ENCODE results near the gene PRPF8.

DNA sequence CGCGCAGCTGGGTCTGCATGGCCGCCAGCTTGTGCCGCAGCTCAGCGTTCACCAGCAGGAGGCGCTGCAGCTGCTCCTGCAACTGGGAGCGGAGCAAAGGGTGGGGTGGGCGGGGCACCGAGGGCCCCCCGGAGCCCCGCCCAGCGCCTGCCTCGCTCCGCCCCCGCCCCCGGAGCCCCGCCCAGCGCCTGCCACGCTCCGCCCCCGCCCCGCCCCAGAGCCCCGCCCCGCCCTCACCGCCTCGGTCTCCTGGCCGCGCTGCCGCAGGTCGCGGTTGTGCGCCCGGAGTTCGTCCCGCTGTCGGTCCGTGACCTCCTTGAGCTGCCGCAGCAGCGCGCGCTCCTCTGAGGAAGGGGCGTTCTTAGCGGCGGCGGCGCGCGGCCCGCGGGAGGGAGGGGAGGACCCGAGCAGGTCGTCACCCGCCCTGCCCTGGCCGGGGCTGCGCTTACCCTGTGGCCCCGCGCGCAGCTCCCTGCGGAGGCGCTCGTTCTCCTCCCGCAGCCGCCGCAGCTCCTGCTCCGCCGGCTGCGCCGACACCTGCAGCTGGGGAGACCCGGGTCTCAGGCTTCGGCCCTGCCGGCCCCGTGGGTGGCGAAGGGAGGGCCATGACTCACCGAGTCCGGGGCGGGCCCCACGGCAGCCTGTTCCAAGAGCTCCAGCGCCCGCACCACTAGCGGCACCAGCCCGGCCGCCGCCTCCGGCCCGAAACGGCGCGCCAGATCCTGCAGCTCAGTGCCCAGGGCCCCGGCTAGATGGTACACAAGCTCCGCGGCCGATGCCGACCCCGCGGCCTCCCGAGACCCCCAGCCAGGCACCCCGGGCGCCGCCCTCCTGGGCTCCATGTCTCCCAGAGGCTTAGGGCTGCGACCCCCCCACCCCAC is 35.5 kb downstream of the PRPF8 start:
- TF ChIP-seq ZNF274 (IDR thresholded peaks at IDR 0.05; ENCODE audit: low read depth, low read length) = no peak
- no peak for TF ChIP-seq YY1 (IDR thresholded peaks at IDR 0.05; ENCODE audit: insufficient read depth, insufficient read length)
- no peak for TF ChIP-seq SUZ12 (IDR thresholded peaks at IDR 0.05; ENCODE audit: extremely low read depth, insufficient read depth, insufficient read length)

Data from NT2/D1 (cell line).